Measurements from ENCODE around the gene GFI1B. TPM values are rescaled to one million over a fixed set of nuclear protein-coding genes. Genes with fewer than 3 reads are reported as not detected.

The GFI1B gene
- total RNA-seq, 1 experiment from 2014 or later: 0.77 TPM

DNA sequence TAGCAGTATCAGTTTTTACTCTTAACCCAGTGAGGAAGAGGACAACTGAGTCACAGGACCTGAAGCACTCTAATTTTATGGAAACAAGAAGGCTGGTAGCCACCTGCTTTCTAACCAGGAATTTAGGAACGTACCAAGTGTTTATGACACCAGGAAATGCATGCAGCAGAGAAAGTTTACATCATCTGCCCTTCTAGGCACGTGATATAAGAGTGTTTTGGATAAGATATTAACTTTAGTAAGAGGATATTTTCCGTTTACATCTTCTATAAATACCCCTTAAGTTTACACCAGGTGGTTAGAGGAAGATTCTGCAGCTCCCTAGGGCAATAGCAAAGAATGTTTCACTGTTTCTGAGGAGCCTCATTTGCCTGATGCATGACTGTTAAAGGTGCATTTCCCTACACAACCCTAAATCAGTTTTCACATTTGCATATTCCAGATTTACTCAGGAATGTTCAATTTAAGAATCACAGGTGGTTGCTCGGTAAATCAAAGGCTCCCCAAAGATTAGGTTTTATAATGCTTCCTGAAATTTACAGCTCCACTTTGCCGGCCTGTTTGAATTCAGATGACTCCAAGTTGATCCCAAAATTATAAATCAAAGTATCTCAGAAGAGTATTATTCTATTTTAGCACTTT, 35.8 kb upstream of the GFI1B start (continued):
- TF ChIP-seq, protein P1, sequence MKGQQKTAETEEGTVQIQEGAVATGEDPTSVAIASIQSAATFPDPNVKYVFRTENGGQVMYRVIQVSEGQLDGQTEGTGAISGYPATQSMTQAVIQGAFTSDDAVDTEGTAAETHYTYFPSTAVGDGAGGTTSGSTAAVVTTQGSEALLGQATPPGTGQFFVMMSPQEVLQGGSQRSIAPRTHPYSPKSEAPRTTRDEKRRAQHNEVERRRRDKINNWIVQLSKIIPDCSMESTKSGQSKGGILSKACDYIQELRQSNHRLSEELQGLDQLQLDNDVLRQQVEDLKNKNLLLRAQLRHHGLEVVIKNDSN (CRISPR knock-in tag; IDR thresholded peaks at IDR 0.05): no peak
- TF ChIP-seq ZNF138 (CRISPR knock-in tag; conservative IDR thresholded peaks at IDR 0.05): no peak

DNA sequence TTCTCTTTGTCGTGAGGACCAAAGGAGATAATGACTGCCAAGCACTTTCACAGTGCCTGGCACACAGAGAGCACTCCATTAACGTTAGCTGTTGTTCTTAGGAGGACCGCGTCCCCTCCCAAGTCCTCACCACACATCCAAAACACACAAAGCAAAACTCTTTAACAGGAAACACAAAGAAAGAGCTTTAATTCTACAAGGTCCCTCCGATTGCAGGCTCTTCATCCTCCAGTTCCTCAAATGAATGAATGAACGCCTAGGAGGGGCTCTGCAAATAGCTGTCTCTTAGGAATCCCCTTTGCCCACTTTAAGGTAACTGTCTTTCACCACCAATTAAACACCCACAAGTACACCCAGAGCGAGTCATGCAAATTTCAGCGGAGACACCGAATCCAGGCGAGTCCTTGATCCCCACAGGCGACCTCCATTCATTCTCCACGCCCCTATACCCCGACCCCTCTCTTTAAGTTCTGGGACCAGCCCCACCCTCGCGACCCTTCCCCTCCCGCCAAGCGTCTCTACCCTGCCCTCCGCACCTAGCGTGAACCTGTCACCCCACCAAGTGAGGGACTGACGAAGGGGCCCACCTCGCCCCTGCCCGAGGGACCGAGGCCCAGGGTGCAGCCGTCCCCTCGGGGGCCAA, 34.7 kb upstream of the GFI1B start:
- H3K27me3 Mint-ChIP-seq (ENCODE audit: low read depth): no peaks in the 10 kb centered on the region
- POLR2A ChIA-PET: interaction anchor here (1.0 to 1.4 kb wide), 2 partner anchors 34 to 58 kb away, joined by 3 to 16 read pairs; no protein-coding TSS in a partner anchor

DNA sequence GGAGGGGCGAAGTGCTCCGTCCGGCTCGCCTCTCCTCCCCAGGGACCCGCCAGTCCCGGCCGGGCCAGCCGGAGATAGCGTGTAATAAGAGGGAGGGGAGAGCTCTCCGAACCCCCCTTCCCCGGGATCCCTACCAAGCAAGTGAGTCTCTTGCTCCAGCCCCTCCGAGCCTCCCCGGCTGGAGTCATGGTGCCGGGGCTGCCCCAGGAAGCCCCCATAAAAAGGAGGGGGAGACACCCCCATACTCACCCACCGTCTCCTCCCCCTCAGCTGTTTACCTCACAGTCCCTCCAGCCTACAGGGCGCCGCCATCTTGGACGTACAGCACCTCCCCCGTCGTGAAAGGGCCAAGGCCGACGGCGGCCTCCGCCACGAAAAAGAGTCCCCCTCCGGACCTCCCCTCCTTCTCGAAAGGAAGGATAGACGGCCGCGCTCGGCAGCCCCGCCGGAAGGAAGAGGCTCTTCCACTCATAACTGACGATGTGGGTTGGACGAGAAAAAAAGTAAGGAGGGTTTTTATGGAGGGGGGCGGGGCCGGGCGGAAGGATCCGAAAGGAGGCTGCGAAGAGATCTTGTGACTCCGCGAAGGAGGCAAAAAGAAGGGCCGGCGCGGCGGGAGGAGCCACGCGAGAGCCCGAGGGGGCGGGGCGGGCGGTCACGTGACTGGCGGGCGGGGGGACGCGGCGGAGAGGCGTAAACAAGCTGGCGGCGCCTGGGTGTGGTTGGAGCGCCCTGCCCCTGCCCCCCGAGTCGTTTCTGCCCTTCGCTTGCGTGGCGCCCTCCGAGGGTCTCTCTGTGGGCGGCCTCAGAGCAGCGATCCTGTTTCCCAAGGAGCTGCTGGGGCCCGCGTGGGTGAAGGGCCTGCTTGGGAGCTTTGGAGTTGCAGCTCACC, 34.0 kb upstream of the GFI1B start, which contains the start of gene TSC1:
TSC1 (minus strand) TSS at position 323 of the 892 bp plus-strand sequence. CDS start 15,744 bp downstream, outside the sequence.
- no peaks in the 10 kb centered on the region for H3K36me3 Mint-ChIP-seq
- POLR2A ChIA-PET: interaction anchor here (1.0 to 1.4 kb wide), 2 partner anchors 35 to 58 kb away, joined by 3 to 16 read pairs; no protein-coding TSS in a partner anchor
- H3K27me3 Mint-ChIP-seq (ENCODE audit: low read depth): no peaks in the 10 kb centered on the region
- H3K27ac Mint-ChIP-seq: peak within 1 kb of the TSS; percentile 100
- H3K9me3 Mint-ChIP-seq: no peaks in the 10 kb centered on the region
- peak; percentile 97 for DNase-seq (ENCODE audit: low spot score)
- H3K4me3 Mint-ChIP-seq: peak within 1 kb of the TSS; percentile 84
- peak; percentile 79 for ATAC-seq
- H3K4me1 Mint-ChIP-seq: peaks cover 54% of the 10 kb centered on the region
- CTCF ChIA-PET: interaction anchor here (0.6 to 1.5 kb wide), 12 partner anchors 10 to 534 kb away, joined by 3 to 6 read pairs (median 4); partner anchors contain the start of genes CFAP77, GFI1B and GTF3C5
- TF ChIP-seq SOX15 (CRISPR knock-in tag; IDR thresholded peaks at IDR 0.05) (peak; percentile 51; the same call in 1 of the 2 replicates), NFYB (CRISPR knock-in tag; conservative IDR thresholded peaks at IDR 0.05; ENCODE audit: low read depth) (no peak), SP1 (CRISPR knock-in tag; conservative IDR thresholded peaks at IDR 0.05) (peak; percentile 100), FOXP1 (CRISPR knock-in tag; IDR thresholded peaks at IDR 0.05; ENCODE audit: borderline replicate concordance) (peak; percentile 67; the same call in 1 of the 2 replicates), RORB (CRISPR knock-in tag; IDR thresholded peaks at IDR 0.05) (0 out of 2 replicates have a peak, but pooled peaks have one; percentile 68)
- TF ChIP-seq, protein P2, sequence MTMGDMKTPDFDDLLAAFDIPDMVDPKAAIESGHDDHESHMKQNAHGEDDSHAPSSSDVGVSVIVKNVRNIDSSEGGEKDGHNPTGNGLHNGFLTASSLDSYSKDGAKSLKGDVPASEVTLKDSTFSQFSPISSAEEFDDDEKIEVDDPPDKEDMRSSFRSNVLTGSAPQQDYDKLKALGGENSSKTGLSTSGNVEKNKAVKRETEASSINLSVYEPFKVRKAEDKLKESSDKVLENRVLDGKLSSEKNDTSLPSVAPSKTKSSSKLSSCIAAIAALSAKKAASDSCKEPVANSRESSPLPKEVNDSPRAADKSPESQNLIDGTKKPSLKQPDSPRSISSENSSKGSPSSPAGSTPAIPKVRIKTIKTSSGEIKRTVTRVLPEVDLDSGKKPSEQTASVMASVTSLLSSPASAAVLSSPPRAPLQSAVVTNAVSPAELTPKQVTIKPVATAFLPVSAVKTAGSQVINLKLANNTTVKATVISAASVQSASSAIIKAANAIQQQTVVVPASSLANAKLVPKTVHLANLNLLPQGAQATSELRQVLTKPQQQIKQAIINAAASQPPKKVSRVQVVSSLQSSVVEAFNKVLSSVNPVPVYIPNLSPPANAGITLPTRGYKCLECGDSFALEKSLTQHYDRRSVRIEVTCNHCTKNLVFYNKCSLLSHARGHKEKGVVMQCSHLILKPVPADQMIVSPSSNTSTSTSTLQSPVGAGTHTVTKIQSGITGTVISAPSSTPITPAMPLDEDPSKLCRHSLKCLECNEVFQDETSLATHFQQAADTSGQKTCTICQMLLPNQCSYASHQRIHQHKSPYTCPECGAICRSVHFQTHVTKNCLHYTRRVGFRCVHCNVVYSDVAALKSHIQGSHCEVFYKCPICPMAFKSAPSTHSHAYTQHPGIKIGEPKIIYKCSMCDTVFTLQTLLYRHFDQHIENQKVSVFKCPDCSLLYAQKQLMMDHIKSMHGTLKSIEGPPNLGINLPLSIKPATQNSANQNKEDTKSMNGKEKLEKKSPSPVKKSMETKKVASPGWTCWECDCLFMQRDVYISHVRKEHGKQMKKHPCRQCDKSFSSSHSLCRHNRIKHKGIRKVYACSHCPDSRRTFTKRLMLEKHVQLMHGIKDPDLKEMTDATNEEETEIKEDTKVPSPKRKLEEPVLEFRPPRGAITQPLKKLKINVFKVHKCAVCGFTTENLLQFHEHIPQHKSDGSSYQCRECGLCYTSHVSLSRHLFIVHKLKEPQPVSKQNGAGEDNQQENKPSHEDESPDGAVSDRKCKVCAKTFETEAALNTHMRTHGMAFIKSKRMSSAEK (CRISPR knock-in tag; IDR thresholded peaks at IDR 0.05; ENCODE audit: borderline replicate concordance): no peak
- TF ChIP-seq, protein P3, sequence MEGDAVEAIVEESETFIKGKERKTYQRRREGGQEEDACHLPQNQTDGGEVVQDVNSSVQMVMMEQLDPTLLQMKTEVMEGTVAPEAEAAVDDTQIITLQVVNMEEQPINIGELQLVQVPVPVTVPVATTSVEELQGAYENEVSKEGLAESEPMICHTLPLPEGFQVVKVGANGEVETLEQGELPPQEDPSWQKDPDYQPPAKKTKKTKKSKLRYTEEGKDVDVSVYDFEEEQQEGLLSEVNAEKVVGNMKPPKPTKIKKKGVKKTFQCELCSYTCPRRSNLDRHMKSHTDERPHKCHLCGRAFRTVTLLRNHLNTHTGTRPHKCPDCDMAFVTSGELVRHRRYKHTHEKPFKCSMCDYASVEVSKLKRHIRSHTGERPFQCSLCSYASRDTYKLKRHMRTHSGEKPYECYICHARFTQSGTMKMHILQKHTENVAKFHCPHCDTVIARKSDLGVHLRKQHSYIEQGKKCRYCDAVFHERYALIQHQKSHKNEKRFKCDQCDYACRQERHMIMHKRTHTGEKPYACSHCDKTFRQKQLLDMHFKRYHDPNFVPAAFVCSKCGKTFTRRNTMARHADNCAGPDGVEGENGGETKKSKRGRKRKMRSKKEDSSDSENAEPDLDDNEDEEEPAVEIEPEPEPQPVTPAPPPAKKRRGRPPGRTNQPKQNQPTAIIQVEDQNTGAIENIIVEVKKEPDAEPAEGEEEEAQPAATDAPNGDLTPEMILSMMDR (IDR thresholded peaks at IDR 0.05): no peak
- TF ChIP-seq, protein P4, sequence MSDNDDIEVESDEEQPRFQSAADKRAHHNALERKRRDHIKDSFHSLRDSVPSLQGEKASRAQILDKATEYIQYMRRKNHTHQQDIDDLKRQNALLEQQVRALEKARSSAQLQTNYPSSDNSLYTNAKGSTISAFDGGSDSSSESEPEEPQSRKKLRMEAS (CRISPR knock-in tag; IDR thresholded peaks at IDR 0.05): peak; percentile 60; the same call in 1 of the 2 replicates
- TF ChIP-seq, protein P1 (CRISPR knock-in tag; IDR thresholded peaks at IDR 0.05): peak; percentile 84
- TF ChIP-seq, protein P5, sequence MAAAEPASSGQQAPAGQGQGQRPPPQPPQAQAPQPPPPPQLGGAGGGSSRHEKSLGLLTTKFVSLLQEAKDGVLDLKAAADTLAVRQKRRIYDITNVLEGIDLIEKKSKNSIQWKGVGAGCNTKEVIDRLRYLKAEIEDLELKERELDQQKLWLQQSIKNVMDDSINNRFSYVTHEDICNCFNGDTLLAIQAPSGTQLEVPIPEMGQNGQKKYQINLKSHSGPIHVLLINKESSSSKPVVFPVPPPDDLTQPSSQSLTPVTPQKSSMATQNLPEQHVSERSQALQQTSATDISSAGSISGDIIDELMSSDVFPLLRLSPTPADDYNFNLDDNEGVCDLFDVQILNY (CRISPR knock-in tag; IDR thresholded peaks at IDR 0.05): 0 out of 2 replicates have a peak, but pooled peaks have one; percentile 50
- TF ChIP-seq, protein P6, sequence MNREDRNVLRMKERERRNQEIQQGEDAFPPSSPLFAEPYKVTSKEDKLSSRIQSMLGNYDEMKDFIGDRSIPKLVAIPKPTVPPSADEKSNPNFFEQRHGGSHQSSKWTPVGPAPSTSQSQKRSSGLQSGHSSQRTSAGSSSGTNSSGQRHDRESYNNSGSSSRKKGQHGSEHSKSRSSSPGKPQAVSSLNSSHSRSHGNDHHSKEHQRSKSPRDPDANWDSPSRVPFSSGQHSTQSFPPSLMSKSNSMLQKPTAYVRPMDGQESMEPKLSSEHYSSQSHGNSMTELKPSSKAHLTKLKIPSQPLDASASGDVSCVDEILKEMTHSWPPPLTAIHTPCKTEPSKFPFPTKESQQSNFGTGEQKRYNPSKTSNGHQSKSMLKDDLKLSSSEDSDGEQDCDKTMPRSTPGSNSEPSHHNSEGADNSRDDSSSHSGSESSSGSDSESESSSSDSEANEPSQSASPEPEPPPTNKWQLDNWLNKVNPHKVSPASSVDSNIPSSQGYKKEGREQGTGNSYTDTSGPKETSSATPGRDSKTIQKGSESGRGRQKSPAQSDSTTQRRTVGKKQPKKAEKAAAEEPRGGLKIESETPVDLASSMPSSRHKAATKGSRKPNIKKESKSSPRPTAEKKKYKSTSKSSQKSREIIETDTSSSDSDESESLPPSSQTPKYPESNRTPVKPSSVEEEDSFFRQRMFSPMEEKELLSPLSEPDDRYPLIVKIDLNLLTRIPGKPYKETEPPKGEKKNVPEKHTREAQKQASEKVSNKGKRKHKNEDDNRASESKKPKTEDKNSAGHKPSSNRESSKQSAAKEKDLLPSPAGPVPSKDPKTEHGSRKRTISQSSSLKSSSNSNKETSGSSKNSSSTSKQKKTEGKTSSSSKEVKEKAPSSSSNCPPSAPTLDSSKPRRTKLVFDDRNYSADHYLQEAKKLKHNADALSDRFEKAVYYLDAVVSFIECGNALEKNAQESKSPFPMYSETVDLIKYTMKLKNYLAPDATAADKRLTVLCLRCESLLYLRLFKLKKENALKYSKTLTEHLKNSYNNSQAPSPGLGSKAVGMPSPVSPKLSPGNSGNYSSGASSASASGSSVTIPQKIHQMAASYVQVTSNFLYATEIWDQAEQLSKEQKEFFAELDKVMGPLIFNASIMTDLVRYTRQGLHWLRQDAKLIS (CRISPR knock-in tag; IDR thresholded peaks at IDR 0.05; ENCODE audit: borderline replicate concordance): no peak

More for the DNA sequence above, 34.7 kb upstream of the GFI1B start:
- H3K4me3 Mint-ChIP-seq: peak overlapping the region; percentile 84
- no peak for DNase-seq (ENCODE audit: low spot score)
- H3K4me1 Mint-ChIP-seq: peaks cover 59% of the 10 kb centered on the region
- no peaks in the 10 kb centered on the region for H3K9me3 Mint-ChIP-seq
- TF ChIP-seq ZNF263 (CRISPR knock-in tag; IDR thresholded peaks at IDR 0.05; ENCODE audit: low read depth) (no peak), TP53 (CRISPR knock-in tag; IDR thresholded peaks at IDR 0.05) (no peak), ZNF396 (CRISPR knock-in tag; IDR thresholded peaks at IDR 0.05; ENCODE audit: borderline replicate concordance) (no peak)
- no peaks in the 10 kb centered on the region for H3K36me3 Mint-ChIP-seq
- peak; percentile 8 for ATAC-seq
- CTCF ChIA-PET: interaction anchor here (0.8 to 1.5 kb wide), 5 partner anchors 78 to 175 kb away, joined by 3 to 6 read pairs (median 3); partner anchors contain the start of gene GTF3C5
- H3K27ac Mint-ChIP-seq: peak overlapping the region; percentile 52

All from WTC11 (cell line).